ENCODE results near the gene SLC22A3. TPM values are rescaled to one million over a fixed set of nuclear protein-coding genes. Genes with fewer than 3 reads are reported as not detected.
A peak's percentile ranks its signal among the peaks of the same experiment; 100 is the strongest.
"Not testable (repeated sequence)": the region's sequence is repeated elsewhere in the genome, so short reads cannot be mapped to it uniquely, and the experiment has no call there.

SLC22A3 gene
- total RNA-seq (11.0 TPM), polyA plus RNA-seq (9.1 TPM)

- H3K36me3 ChIP-seq (ENCODE audit: insufficient read depth): no peaks in the 10 kb centered on the region
- no peak for DNase-seq (ENCODE audit: extremely low spot score)
- peak within 1 kb of the TSS; percentile 52 for H3K4me3 ChIP-seq (ENCODE audit: low read depth, low read length)
- WGBS: under 1% methylated on average over 105 of the region's 105 CpGs
- peak within 1 kb of the TSS; percentile 60 for H3K27ac ChIP-seq (ENCODE audit: low read depth)
- H3K4me1 ChIP-seq (ENCODE audit: insufficient read depth): no peaks in the 10 kb centered on the region
Observed at GRCh38 chr6:160348223-160349019, at the start of gene SLC22A3. Gene SLC22A3 (plus strand): TSS chr6:160348378. CDS start chr6:160348420, 42 bp downstream.

DNA sequence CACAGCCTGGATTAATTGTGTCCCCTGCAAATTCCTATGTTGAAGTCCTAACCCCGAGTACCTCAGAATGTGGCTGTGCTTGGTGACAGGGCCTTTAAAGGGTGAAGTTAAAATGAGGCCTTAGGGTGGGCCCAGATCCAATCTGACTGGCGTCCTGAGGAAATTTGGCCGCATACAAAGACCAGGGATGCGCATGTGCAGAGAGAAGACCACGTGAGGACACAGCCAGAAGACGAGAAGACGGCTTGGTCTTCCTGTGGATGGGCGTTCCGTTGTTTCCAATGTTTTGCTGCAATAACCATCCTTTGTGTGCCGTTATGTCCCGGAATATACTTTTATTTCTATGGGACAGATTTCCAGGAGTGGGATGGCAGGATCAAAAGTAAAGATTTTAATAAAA lies 48.6 kb upstream of the SLC22A3 start:
- no peaks in the 10 kb centered on the region for H3K36me3 ChIP-seq (ENCODE audit: insufficient read depth)

DNA sequence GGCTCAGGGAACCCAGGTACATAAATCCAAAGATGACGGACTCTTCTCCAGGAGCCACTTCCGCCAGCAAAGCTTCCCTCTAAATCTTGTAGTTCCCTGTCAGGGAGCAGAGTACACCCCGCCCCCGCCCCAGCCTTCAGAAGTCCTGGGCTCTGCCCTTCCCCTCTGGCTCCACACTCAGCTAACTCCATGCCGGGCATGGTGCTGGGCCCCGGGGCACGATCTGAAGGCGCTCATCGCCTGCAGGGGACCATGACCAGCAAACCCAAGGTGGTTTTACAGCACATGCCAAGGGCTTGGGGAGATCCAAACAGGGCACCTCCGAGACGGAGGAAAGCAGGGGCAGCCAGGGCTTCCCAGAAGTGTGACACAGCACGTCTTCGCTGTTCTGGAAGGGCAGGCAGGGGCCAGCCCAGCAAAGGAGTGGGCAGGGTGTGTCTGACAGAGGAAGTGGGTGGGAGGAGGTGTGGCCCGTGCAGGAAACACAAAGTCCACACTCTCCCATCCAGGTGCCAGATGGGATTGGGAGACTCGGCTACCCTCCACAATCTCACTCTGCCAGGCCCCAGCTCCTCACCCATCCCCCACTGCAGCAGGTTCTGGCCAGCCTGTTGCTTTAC lies 48.0 kb upstream of the SLC22A3 start:
- Histone ChIP-seq H3K27ac (ENCODE audit: low read depth) (no peak overlapping the region), H3K36me3 (ENCODE audit: insufficient read depth) (no peaks in the 10 kb centered on the region), H3K4me1 (ENCODE audit: insufficient read depth) (no peaks in the 10 kb centered on the region), H3K4me3 (ENCODE audit: low read depth, low read length) (no peak overlapping the region)
- WGBS: 80% methylated on average over 15 of the region's 15 CpGs
- no peak for DNase-seq (ENCODE audit: extremely low spot score)

More for the DNA sequence above, 48.6 kb upstream of the SLC22A3 start:
- Histone ChIP-seq H3K27ac (ENCODE audit: low read depth) (no peak overlapping the region), H3K4me3 (ENCODE audit: low read depth, low read length) (no peak overlapping the region), H3K4me1 (ENCODE audit: insufficient read depth) (no peaks in the 10 kb centered on the region)
- WGBS: 94% methylated on average over 11 of the region's 11 CpGs
- no peak for DNase-seq (ENCODE audit: extremely low spot score)

GRCh38 chr6:160301339-160301738 lies 46.8 kb upstream of the SLC22A3 start:
- no peak for DNase-seq (ENCODE audit: extremely low spot score)
- Histone ChIP-seq H3K4me1 (ENCODE audit: insufficient read depth) (no peaks in the 10 kb centered on the region), H3K36me3 (ENCODE audit: insufficient read depth) (no peaks in the 10 kb centered on the region), H3K27ac (ENCODE audit: low read depth) (no peak overlapping the region), H3K4me3 (ENCODE audit: low read depth, low read length) (no peak overlapping the region)
- WGBS: 44% methylated on average over 4 of the region's 4 CpGs

DNA sequence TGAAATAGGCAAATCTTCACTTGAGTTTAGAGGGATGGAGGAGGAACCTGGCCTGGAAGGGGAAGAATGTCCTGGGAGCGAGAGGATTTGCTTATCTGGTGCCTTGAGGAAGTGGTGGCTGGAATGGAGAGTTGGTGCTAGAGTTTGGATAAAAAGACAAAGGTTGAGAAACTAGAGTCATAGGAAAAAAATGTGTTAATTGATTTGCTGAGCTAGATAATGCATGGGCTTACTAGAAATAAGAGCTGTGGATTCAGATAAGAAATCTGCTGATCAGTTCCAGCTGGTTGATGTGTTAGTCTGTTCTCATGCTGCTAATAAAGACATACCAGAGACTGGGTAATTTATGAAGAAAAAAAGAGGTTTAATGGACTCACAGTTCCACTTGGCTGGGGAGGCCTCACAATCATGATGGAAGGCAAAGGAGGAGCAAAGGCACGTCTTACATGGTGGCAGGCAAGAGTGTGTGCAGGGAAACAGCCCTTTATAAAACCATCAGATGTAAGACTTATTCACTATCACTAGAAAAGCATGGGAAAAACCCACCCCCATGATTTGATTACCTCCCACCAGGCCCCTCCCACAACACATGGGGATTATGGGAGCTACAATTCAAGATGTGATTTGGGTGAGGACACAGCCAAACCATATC lies 45.6 kb upstream of the SLC22A3 start:
- not testable (repeated sequence) for H3K4me1 ChIP-seq (ENCODE audit: insufficient read depth); H3K4me3 ChIP-seq (ENCODE audit: low read depth, low read length); DNase-seq (ENCODE audit: extremely low spot score); H3K27ac ChIP-seq (ENCODE audit: low read depth); H3K36me3 ChIP-seq (ENCODE audit: insufficient read depth)
- 38% methylated on average over 2 of the region's 2 CpGs for WGBS

DNA sequence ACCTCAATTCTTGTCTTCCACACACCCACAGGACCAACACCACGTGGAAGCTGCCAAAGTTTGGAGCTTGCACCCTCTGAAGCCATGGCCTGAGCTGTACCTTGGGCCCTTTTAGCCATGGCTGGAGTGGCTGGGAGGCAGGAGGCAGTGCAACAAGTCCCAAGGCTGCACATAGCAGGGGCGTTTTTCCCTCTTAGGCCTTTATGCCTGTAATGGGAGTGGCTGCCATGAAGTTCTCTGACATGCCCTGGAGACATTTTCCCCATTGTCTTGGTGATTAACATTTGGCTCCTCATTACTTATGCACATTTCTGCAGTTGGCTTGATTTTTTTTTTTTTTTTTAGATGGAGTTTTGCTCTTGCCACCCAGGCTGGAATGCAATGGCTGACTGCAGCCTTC lies 44.4 kb upstream of the SLC22A3 start:
- no peaks in the 10 kb centered on the region for H3K36me3 ChIP-seq (ENCODE audit: insufficient read depth)
- H3K4me3 ChIP-seq (ENCODE audit: low read depth, low read length): no peak overlapping the region
- H3K4me1 ChIP-seq (ENCODE audit: insufficient read depth): no peaks in the 10 kb centered on the region
- no peak for DNase-seq (ENCODE audit: extremely low spot score)
- no peak overlapping the region for H3K27ac ChIP-seq (ENCODE audit: low read depth)
- WGBS: 56% methylated on average over 2 of the region's 2 CpGs

GRCh38 chr6:160305926-160306713 lies 42.1 kb upstream of the SLC22A3 start:
- WGBS: 47% methylated on average over 7 of the region's 7 CpGs
- Histone ChIP-seq H3K27ac (ENCODE audit: low read depth) (no peak overlapping the region), H3K36me3 (ENCODE audit: insufficient read depth) (no peaks in the 10 kb centered on the region), H3K4me1 (ENCODE audit: insufficient read depth) (no peaks in the 10 kb centered on the region), H3K4me3 (ENCODE audit: low read depth, low read length) (no peak overlapping the region)
- DNase-seq (ENCODE audit: extremely low spot score): no peak

DNA sequence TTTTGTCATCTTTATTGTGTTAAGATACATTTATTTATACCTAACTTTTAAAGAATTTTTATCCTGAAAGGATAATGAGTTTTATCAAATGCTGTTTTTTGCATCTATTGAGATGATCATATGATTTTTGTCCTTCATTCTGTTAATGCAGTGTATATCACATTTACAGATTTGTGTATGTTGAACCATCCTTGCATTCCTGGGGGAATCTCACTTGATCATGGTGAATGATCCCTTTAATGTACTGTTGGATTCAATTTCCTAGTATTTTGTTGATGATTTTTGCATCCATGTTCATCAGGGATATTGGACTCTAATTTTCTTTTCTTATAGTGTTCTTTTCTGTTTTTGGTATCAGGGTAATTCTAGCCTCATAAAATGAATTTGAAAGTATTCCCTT lies 38.5 kb upstream of the SLC22A3 start:
- no peak for DNase-seq (ENCODE audit: extremely low spot score)
- no peaks in the 10 kb centered on the region for H3K4me1 ChIP-seq (ENCODE audit: insufficient read depth)
- no peak overlapping the region for H3K27ac ChIP-seq (ENCODE audit: low read depth)
- no peaks in the 10 kb centered on the region for H3K36me3 ChIP-seq (ENCODE audit: insufficient read depth)
- no peak overlapping the region for H3K4me3 ChIP-seq (ENCODE audit: low read depth, low read length)

DNA sequence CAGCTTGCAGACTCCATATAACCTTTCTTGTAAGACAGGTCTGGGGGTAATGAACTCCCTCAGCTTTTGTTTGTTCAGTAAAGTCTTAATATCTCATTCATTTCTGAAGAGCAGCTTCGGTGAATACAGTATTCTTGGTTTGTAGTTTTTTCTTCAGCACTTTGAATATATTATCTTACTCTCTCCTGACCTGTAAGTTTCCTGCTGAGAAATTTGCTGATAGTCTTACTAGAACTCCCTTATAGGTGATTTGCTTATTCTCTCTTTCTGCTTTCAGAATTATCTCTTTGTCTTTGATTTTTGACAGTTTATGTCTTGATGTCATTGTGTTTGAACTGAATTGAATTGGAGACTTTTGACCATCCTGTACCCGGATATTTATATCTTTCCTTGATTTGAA lies 35.3 kb upstream of the SLC22A3 start:
- no peak for DNase-seq (ENCODE audit: extremely low spot score)
- no peak overlapping the region for H3K4me3 ChIP-seq (ENCODE audit: low read depth, low read length)
- WGBS: 90% methylated on average over 2 of the region's 2 CpGs

DNA sequence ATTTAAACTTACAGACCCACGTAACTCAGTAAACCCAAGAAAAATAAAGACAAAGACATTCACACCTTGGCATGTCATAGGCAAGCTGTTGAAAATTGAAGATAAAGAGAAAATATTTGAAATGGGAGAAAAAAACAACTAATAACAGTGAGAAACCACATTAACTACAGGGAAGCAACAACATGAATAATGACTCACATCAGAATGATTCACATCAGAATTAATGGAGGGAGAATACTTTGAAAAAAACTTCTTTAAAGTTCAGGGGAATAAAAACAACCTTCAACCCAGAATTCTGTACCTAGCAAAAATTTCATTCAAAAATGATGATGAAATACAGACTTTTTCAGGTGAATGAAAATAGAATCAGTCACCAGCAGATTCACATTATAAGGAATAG lies 32.9 kb upstream of the SLC22A3 start:
- H3K27ac ChIP-seq (ENCODE audit: low read depth): no peak overlapping the region
- whole genome bisulfite sequencing: 93% methylated on average over 1 of the region's 1 CpG
- DNase-seq (ENCODE audit: extremely low spot score): no peak
- no peak overlapping the region for H3K4me3 ChIP-seq (ENCODE audit: low read depth, low read length)
- no peaks in the 10 kb centered on the region for H3K4me1 ChIP-seq (ENCODE audit: insufficient read depth)
- no peaks in the 10 kb centered on the region for H3K36me3 ChIP-seq (ENCODE audit: insufficient read depth)

More for the DNA sequence above, 35.3 kb upstream of the SLC22A3 start:
- H3K4me1 ChIP-seq (ENCODE audit: insufficient read depth): no peaks in the 10 kb centered on the region
- H3K36me3 ChIP-seq (ENCODE audit: insufficient read depth): no peaks in the 10 kb centered on the region
- no peak overlapping the region for H3K27ac ChIP-seq (ENCODE audit: low read depth)

GRCh38 chr6:160316261-160316660 lies 31.9 kb upstream of the SLC22A3 start:
- Histone ChIP-seq H3K4me3 (ENCODE audit: low read depth, low read length) (no peak overlapping the region), H3K4me1 (ENCODE audit: insufficient read depth) (no peaks in the 10 kb centered on the region), H3K27ac (ENCODE audit: low read depth) (no peak overlapping the region), H3K36me3 (ENCODE audit: insufficient read depth) (no peaks in the 10 kb centered on the region)
- no peak for DNase-seq (ENCODE audit: extremely low spot score)

- 89% methylated on average over 1 of the region's 1 CpG for WGBS
- no peaks in the 10 kb centered on the region for H3K36me3 ChIP-seq (ENCODE audit: insufficient read depth)
- no peak overlapping the region for H3K27ac ChIP-seq (ENCODE audit: low read depth)
- no peaks in the 10 kb centered on the region for H3K4me1 ChIP-seq (ENCODE audit: insufficient read depth)
- no peak for DNase-seq (ENCODE audit: extremely low spot score)
- H3K4me3 ChIP-seq (ENCODE audit: low read depth, low read length): no peak overlapping the region
Observed at GRCh38 chr6:160319246-160319645, 28.9 kb upstream of the SLC22A3 start.

DNA sequence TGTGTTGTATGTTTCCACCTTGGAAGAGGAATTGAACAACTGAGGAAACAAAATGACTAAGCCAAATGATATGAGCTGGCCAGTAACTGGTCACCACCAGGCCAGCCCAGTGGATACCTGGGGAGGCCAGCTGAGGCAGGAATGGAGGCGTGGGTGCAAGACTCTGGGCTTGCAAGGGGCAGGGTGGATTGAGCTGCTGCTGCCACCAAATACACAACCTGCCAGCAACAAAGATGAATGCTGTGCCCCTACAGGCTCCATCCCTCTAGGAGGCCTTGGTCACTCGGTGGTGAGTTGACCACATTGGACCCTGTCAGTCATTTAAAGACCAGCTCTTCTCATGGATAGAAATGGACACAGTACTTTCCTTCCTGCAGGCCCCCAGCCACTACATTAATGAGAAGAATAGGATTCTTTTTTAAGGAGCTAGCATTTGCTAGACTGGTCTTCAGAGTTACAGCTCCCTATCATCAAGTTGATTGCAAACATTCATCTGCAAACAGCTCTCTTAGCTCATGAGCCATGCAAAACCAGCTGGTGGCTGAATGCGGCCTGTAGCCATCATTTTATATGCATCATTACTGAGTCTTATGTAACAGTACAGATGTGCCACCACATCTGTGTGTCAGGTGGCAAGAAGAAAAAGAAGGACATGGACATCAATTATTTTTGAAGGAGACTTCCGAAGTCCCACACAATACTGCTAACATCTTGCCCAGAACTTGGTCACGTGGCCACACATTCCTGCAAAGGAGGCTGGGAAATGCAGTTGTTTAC lies 26.3 kb upstream of the SLC22A3 start:
- Histone ChIP-seq H3K36me3 (ENCODE audit: insufficient read depth) (no peaks in the 10 kb centered on the region), H3K27ac (ENCODE audit: low read depth) (no peak overlapping the region), H3K4me3 (ENCODE audit: low read depth, low read length) (no peak overlapping the region), H3K4me1 (ENCODE audit: insufficient read depth) (no peaks in the 10 kb centered on the region)
- 86% methylated on average over 5 of the region's 5 CpGs for WGBS
- DNase-seq (ENCODE audit: extremely low spot score): no peak

Data from urinary bladder (tissue), 4 donors.